HepG2 (cell line): Measurements from ENCODE around the gene ZNF705A.
"Not testable (repeated sequence)": the region's sequence is repeated elsewhere in the genome, so short reads cannot be mapped to it uniquely, and the experiment has no call there.

Source experiments
- ISX ChIP-seq: sonication (generic); formaldehyde crosslinking; conservative IDR thresholded peaks from 2 replicates; pipeline ENCODE4 v1.5.0; 2020; ENCODE audit warnings: missing genetic modification reagents
- ZBTB26 ChIP-seq: IDR thresholded peaks from 2 replicates; pipeline ENCODE4 v1.6.1; 2016; ENCODE audit warnings: missing compliant biosample characterization, missing genetic modification reagents, borderline replicate concordance
- ZNF280D ChIP-seq: sonication (generic); formaldehyde crosslinking; IDR thresholded peaks from 2 replicates; pipeline ENCODE4 v1.5.1; 2020; ENCODE audit warnings: mild to moderate bottlenecking, missing genetic modification reagents
- TF ChIP-seq, protein P1 (sequence below): sonication (generic); formaldehyde crosslinking; IDR thresholded peaks from 2 replicates; pipeline ENCODE4 v1.8.1; 2023; ENCODE audit warnings: mild to moderate bottlenecking, missing genetic modification reagents

- not testable (repeated sequence) for TF ChIP-seq ZNF280D; ZBTB26 (CRISPR knock-in tag); ISX
- TF ChIP-seq, protein P1, sequence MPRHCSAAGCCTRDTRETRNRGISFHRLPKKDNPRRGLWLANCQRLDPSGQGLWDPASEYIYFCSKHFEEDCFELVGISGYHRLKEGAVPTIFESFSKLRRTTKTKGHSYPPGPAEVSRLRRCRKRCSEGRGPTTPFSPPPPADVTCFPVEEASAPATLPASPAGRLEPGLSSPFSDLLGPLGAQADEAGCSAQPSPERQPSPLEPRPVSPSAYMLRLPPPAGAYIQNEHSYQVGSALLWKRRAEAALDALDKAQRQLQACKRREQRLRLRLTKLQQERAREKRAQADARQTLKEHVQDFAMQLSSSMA (CRISPR knock-in tag), result not testable (repeated sequence)
Observed at GRCh38 chr12:8221844-8222243, 65.0 kb downstream of the ZNF705A start.
